Measurements from ENCODE around the gene ALLC. TPM values are rescaled to one million over a fixed set of nuclear protein-coding genes. Genes with fewer than 3 reads are reported as not detected.

The ALLC gene
- total and polyA plus RNA-seq, 2 donors (not counting 1 experiment from before 2014, with no cell fraction given), result not detected

GRCh38 chr2:3726511-3726910 lies 68.5 kb downstream of the ALLC start:
- H3K27me3 ChIP-seq (replicated peaks in 1 of 4; ENCODE audit: control extremely low read depth in 1 of 4, control insufficient read depth in 3 of 4, insufficient read depth in 4 of 4, low read length in 3 of 4), result peaks cover 0 to 6% (median 0%) of the 10 kb centered on the region in 4 experiments
- no peak for ATAC-seq (ENCODE audit: low read depth)
- peaks cover 7% of the 10 kb centered on the region for H3K27me3 Mint-ChIP-seq
- H3K9ac ChIP-seq (ENCODE audit: low read length), result no peak overlapping the region
- H3K4me1 Mint-ChIP-seq, result no peaks in the 10 kb centered on the region
- no peak for TF ChIP-seq CTCF (IDR thresholded peaks at IDR 0.05)
- no peak for TF ChIP-seq EZH2 (IDR thresholded peaks at IDR 0.05; ENCODE audit: borderline replicate concordance, insufficient read depth, low read depth, low read length, poor library complexity, severe bottlenecking)
- no peak overlapping the region for H3K4me3 Mint-ChIP-seq
- no peaks in the 10 kb centered on the region for H3K79me2 ChIP-seq (ENCODE audit: control insufficient read depth, insufficient read depth, low read length)
- H3K4me2 ChIP-seq (replicated peaks; ENCODE audit: low read depth, low read length, poor library complexity, severe bottlenecking), result no peak overlapping the region
- H3K4me1 ChIP-seq (ENCODE audit: control insufficient read depth in 2 of 2, insufficient read depth in 2 of 2, low read length in 2 of 2), result no peaks in the 10 kb centered on the region
- peaks cover 0 to 4% (median 0%) of the 10 kb centered on the region in 3 donors for H3K9me3 ChIP-seq (ENCODE audit: control extremely low read depth in 1 of 3, control insufficient read depth in 2 of 3, insufficient read depth in 1 of 3, low read length in 2 of 3)
- POLR2A ChIA-PET, result no interaction called here
- CTCF ChIA-PET, result interaction anchor here (0.6 kb wide), 1 partner anchor 65 kb away, joined by 3 read pairs; no protein-coding TSS in a partner anchor
- intact Hi-C loops (cut with micrococcal nuclease), result no loop called here
- no peaks in the 10 kb centered on the region for H3K36me3 ChIP-seq (replicated peaks in 1 of 2; ENCODE audit: control extremely low read depth in 1 of 2, control insufficient read depth in 1 of 2, extremely low read depth in 1 of 2, insufficient read depth in 2 of 2, low read length in 1 of 2)
- H3K4me3 ChIP-seq (ENCODE audit: control extremely low read depth in 1 of 5, extremely low read depth in 1 of 5, insufficient read depth in 1 of 5, low read depth in 2 of 5, low read length in 4 of 5), result no peak overlapping the region
- no peak overlapping the region for H2AFZ ChIP-seq (ENCODE audit: insufficient read depth, low read depth, low read length, poor library complexity, severe bottlenecking)
- H3K27ac Mint-ChIP-seq, result no peak overlapping the region
- 94% methylated on average over 7 of the region's 10 CpGs for WGBS (ENCODE audit: insufficient coverage)
- peaks cover 3% of the 10 kb centered on the region for H3K9me3 Mint-ChIP-seq (ENCODE audit: insufficient read depth)
- no peaks in the 10 kb centered on the region for H4K20me1 ChIP-seq (ENCODE audit: control insufficient read depth, insufficient read depth, low read length, poor library complexity, severe bottlenecking)
- no peak overlapping the region for H3K27ac ChIP-seq (ENCODE audit: low read length in 2 of 2)
- DNase-seq, result no peak

- POLR2A ChIA-PET, result no interaction called here
- Histone ChIP-seq H3K4me1 (ENCODE audit: control insufficient read depth in 2 of 2, insufficient read depth in 2 of 2, low read length in 2 of 2) (no peaks in the 10 kb centered on the region), H3K27ac (ENCODE audit: low read length in 2 of 2) (no peak overlapping the region), H3K36me3 (replicated peaks in 1 of 2; ENCODE audit: control extremely low read depth in 1 of 2, control insufficient read depth in 1 of 2, extremely low read depth in 1 of 2, insufficient read depth in 2 of 2, low read length in 1 of 2) (no peaks in the 10 kb centered on the region), H2AFZ (ENCODE audit: insufficient read depth, low read depth, low read length, poor library complexity, severe bottlenecking) (no peak overlapping the region), H3K79me2 (ENCODE audit: control insufficient read depth, insufficient read depth, low read length) (no peaks in the 10 kb centered on the region), H3K9ac (ENCODE audit: low read length) (no peak overlapping the region), H3K4me2 (replicated peaks; ENCODE audit: low read depth, low read length, poor library complexity, severe bottlenecking) (no peak overlapping the region), H3K27me3 (replicated peaks in 1 of 4; ENCODE audit: control extremely low read depth in 1 of 4, control insufficient read depth in 3 of 4, insufficient read depth in 4 of 4, low read length in 3 of 4) (peaks cover 0 to 6% (median 0%) of the 10 kb centered on the region in 4 experiments), H3K4me3 (ENCODE audit: control extremely low read depth in 1 of 5, extremely low read depth in 1 of 5, insufficient read depth in 1 of 5, low read depth in 2 of 5, low read length in 4 of 5) (no peak overlapping the region), H4K20me1 (ENCODE audit: control insufficient read depth, insufficient read depth, low read length, poor library complexity, severe bottlenecking) (no peaks in the 10 kb centered on the region), H3K9me3 (ENCODE audit: control extremely low read depth in 1 of 3, control insufficient read depth in 2 of 3, insufficient read depth in 1 of 3, low read length in 2 of 3) (peaks cover 0 to 4% (median 0%) of the 10 kb centered on the region in 3 donors)
- H3K4me3 Mint-ChIP-seq, result no peak overlapping the region
- H3K27ac Mint-ChIP-seq, result no peak overlapping the region
- no peaks in the 10 kb centered on the region for H3K9me3 Mint-ChIP-seq (ENCODE audit: insufficient read depth)
- CTCF ChIA-PET, result interaction anchor here (0.6 kb wide), 1 partner anchor 66 kb away, joined by 3 read pairs; no protein-coding TSS in a partner anchor
- peaks cover 7% of the 10 kb centered on the region for H3K27me3 Mint-ChIP-seq
- TF ChIP-seq EZH2 (IDR thresholded peaks at IDR 0.05; ENCODE audit: borderline replicate concordance, insufficient read depth, low read depth, low read length, poor library complexity, severe bottlenecking) (no peak), CTCF (IDR thresholded peaks at IDR 0.05) (no peak)
- WGBS (ENCODE audit: insufficient coverage), result 82% methylated on average over 12 of the region's 12 CpGs
- ATAC-seq (ENCODE audit: low read depth) (no peak), DNase-seq (no peak)
- intact Hi-C loops (cut with micrococcal nuclease), result no loop called here
- no peaks in the 10 kb centered on the region for H3K4me1 Mint-ChIP-seq
Observed at GRCh38 chr2:3727397-3728045, 69.5 kb downstream of the ALLC start.
